ENCODE results near the gene TSC22D4. TPM values are rescaled to one million over a fixed set of nuclear protein-coding genes. Genes with fewer than 3 reads are reported as not detected.

The TSC22D4 gene
- total and polyA plus RNA-seq, 9 of the 15 experiments (the other 6 are each of a cell fraction or from before 2014, with no cell fraction given), result 0.37 to 107 (median 28.7) TPM

GRCh38 chr7:100483090-100483721, 4.2 kb upstream of the TSC22D4 start (continued):
- TF ChIP-seq LARP7 (IDR thresholded peaks at IDR 0.05) (no peak), CTCF (IDR thresholded peaks at IDR 0.05 in 2 of 3, conservative IDR thresholded peaks at IDR 0.05 in 1 of 3; ENCODE audit: insufficient read depth in 2 of 3, low read depth in 1 of 3, low read length in 3 of 3) (peak; percentile 88 to 99 (median 98)), SREBF1 (IDR thresholded peaks at IDR 0.05; ENCODE audit: borderline replicate concordance, low read depth, low read length) (no peak), RBM39 (optimal IDR thresholded peaks at IDR 0.05; ENCODE audit: low read depth, low read length) (no peak), ZNF518B (CRISPR knock-in tag; IDR thresholded peaks at IDR 0.05) (no peak), ZNF3 (CRISPR knock-in tag; IDR thresholded peaks at IDR 0.05) (no peak), PBX2 (CRISPR knock-in tag; IDR thresholded peaks at IDR 0.05; ENCODE audit: low read depth) (no peak), PBX2 (tag; conservative IDR thresholded peaks at IDR 0.05; ENCODE audit: low read depth) (no peak), CHD1 (IDR thresholded peaks at IDR 0.05; ENCODE audit: low read length) (no peak), BCOR (IDR thresholded peaks at IDR 0.05) (no peak), HDGF (IDR thresholded peaks at IDR 0.05) (no peak), SIN3A (IDR thresholded peaks at IDR 0.05; ENCODE audit: borderline replicate concordance in 2 of 2, control insufficient read depth in 1 of 2, low read depth in 2 of 2, low read length in 2 of 2) (peak; percentile 71 to 87; a peak in 3 of 4 replicates), ESRRA (IDR thresholded peaks at IDR 0.05; ENCODE audit: borderline replicate concordance, low read depth) (peak; percentile 80; the same call in 1 of the 2 replicates), PML (IDR thresholded peaks at IDR 0.05; ENCODE audit: low read length) (no peak), HDAC1 (IDR thresholded peaks at IDR 0.05) (peak in 1 of 2 experiments; percentile 78; a peak in 2 of 4 replicates), TAF15 (IDR thresholded peaks at IDR 0.05; ENCODE audit: low read depth, low read length) (no peak), ZKSCAN1 (IDR thresholded peaks at IDR 0.05; ENCODE audit: low read depth, low read length) (0 out of 2 replicates have a peak, but pooled peaks have one; percentile 26), NCOA2 (IDR thresholded peaks at IDR 0.05; ENCODE audit: partially characterized antibody in 2 of 2) (no peak), ZNF354B (CRISPR knock-in tag; IDR thresholded peaks at IDR 0.05) (no peak), ZC3H11A (IDR thresholded peaks at IDR 0.05; ENCODE audit: low read depth, low read length) (no peak), RBM14 (IDR thresholded peaks at IDR 0.05; ENCODE audit: borderline replicate concordance, insufficient read depth, low read depth, low read length) (peak; percentile 80; the same call in 1 of the 2 replicates)

Measured in K562 (cell line).